ACC112 (cell line): ENCODE results near the gene MARVELD1.
A peak's percentile ranks its signal among the peaks of the same experiment; 100 is the strongest.

Experiments
- H2AFZ ChIP-seq: fragments of 200-600 bp; sonication (generic); one replicate; pipeline ENCODE4 v1.6.0; 2017; ENCODE audit warnings: antibody characterized with exemption, low read length; ENCODE audit not compliant: unreplicated experiment
- H3K27ac ChIP-seq: fragments of 200-600 bp; sonication (generic); 2 replicates; pipeline ENCODE4 v1.5.1; 2014; ENCODE audit warnings: low read depth, mild to moderate bottlenecking, antibody characterized with exemption, low read length, moderate library complexity
- H3K27me3 ChIP-seq: fragments of 200-600 bp; sonication (generic); 2 replicates; pipeline ENCODE4 v1.6.1; 2014; ENCODE audit warnings: mild to moderate bottlenecking, antibody characterized with exemption, low read length, moderate library complexity, mixed read lengths; ENCODE audit not compliant: insufficient read depth
- H3K36me3 ChIP-seq: fragments of 200-600 bp; sonication (generic); 2 replicates; pipeline ENCODE4 v1.6.1; 2016; ENCODE audit warnings: mild to moderate bottlenecking, antibody characterized with exemption, low read length, moderate library complexity, mixed read lengths; ENCODE audit not compliant: insufficient read depth
- H3K4me1 ChIP-seq: fragments of 200-600 bp; sonication (generic); one replicate; pipeline ENCODE4 v1.6.1; 2016; ENCODE audit warnings: low read length, mixed read lengths; ENCODE audit not compliant: insufficient read depth, unreplicated experiment, control insufficient read depth
- H3K4me3 ChIP-seq: fragments of 200-600 bp; sonication (generic); 2 replicates; pipeline ENCODE4 v1.5.1; 2014; ENCODE audit warnings: mild to moderate bottlenecking, low read depth, low read length
- H3K79me2 ChIP-seq: fragments of 200-600 bp; sonication (generic); one replicate; pipeline ENCODE4 v1.6.0; 2016; ENCODE audit warnings: low read length; ENCODE audit not compliant: control insufficient read depth, unreplicated experiment, insufficient read depth

Gene MARVELD1

DNA sequence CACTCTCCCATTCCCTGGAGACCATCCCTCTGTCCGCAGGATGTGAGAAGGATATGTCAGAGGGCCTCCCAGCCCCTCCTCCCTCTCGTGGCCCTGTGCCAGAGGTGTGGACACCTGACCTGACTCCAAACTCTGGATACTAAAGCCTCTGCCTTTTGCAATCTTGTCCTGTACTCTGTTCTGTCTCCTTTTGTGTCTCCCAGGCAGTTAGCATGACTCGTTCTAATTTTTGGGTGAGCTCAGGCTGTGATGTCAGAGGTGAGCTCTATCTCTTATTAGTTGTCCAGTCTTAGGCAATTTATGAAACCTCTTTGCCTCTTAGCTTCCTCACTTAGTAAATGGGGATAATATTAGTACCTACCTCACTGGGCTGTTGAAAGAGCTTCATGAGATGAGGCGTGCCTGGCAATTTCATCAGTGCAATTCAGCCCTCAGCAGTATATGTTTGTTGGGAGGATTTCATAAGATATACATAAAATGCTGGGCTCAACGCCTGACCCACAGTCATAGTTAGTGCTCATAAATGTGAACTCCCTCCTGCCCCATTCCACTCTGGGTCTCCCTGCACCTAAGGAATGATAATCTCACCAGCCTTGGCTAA is 10.9 kb downstream of the MARVELD1 start:
- Histone ChIP-seq H3K27me3 (no peaks in the 10 kb centered on the region), H3K27ac (peak overlapping the region; percentile 23; the same call in 1 of the 2 replicates), H3K4me1 (peaks cover 12% of the 10 kb centered on the region), H2AFZ (no peak overlapping the region), H3K36me3 (no peaks in the 10 kb centered on the region), H3K4me3 (no peak overlapping the region), H3K79me2 (no peaks in the 10 kb centered on the region)

DNA sequence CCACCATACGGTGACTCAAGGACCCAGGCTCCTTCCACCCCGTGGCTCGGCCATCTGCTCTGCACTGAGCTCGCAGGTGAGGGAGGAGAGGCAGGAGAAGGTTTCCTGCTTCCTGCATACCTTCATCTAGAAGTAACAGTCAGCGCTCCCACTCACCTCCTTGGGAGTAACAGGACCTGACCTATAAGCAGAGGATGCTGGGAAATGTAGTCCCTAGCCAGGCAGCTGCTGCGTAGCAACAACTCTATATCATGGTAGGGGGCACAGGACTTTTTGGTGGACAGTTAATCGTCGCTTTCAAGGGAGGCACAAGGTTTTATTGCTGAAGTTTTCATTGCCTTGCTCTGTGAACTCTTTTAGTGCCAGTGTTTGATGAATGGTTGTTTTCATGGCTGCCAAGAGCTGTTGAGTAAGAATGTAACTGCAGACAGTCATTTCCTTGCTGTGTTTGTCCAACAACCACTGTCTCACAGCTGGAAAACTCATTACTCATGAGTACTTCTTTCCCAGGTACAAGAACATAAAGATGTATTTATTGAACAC is 13.2 kb downstream of the MARVELD1 start:
- Histone ChIP-seq H3K27ac (peak overlapping the region; percentile 56; the same call in 1 of the 2 replicates), H2AFZ (no peak overlapping the region), H3K4me3 (peak overlapping the region; percentile 39; the same call in 1 of the 2 replicates), H3K4me1 (peaks cover 12% of the 10 kb centered on the region), H3K27me3 (no peaks in the 10 kb centered on the region), H3K79me2 (no peaks in the 10 kb centered on the region), H3K36me3 (no peaks in the 10 kb centered on the region)

DNA sequence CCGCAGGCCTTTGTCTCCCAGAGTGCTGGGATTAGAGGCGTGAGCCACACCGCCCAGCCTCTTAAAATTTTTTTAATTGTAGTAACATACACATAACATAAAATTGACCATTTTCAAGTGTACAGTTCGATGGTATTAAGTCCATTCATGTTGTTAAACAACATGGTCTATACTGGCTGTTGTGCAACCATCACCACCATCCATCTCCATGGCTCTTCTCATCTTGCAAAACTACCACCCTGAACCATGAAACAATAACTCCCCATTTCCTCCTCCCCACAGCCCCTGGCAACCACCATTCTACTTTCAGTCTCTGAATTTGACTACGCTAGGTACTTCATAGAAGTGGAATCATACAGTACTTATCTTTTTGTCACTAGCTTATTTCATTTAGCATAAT is 15.5 kb downstream of the MARVELD1 start:
- Histone ChIP-seq H3K27ac (no peak overlapping the region), H2AFZ (no peak overlapping the region), H3K36me3 (no peaks in the 10 kb centered on the region), H3K4me1 (peaks cover 12% of the 10 kb centered on the region), H3K27me3 (no peaks in the 10 kb centered on the region), H3K4me3 (no peak overlapping the region), H3K79me2 (no peaks in the 10 kb centered on the region)

DNA sequence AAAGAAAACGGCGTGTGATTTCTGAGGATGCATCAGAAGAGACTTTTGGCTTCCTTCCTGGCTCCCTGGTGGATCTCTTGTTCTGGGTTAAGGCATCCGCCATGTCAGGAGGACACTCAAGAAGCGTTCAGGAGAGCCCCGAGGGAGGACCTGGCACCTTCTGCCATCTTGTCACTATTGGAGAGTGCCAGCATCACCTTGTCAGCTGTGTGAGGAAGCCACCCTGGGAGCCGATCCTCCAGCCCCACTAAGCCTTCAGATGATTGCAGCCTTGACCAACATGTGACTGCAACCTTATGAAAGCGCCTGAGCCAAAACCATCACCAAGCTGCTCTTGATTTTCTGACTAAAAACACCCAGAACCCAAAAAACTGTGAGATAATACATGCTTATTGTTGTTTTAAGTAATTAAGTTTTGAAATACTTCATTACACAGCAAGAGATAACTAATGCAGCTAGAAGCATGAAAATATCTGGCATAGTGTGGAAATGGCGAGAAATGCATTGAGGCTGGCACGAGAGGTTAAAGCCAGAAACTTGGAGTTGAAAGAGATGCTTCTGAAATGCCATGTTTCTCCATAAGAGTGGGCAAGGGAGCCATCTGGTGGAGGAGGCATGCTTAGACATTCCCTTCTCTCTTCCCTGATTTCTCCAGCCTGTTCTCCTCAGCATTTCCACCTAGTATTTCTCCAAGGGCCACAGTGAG is 18.0 kb downstream of the MARVELD1 start:
- Histone ChIP-seq H2AFZ (no peak overlapping the region), H3K4me1 (peaks cover 11% of the 10 kb centered on the region), H3K27ac (no peak overlapping the region), H3K36me3 (no peaks in the 10 kb centered on the region), H3K79me2 (no peaks in the 10 kb centered on the region), H3K27me3 (no peaks in the 10 kb centered on the region), H3K4me3 (no peak overlapping the region)

DNA sequence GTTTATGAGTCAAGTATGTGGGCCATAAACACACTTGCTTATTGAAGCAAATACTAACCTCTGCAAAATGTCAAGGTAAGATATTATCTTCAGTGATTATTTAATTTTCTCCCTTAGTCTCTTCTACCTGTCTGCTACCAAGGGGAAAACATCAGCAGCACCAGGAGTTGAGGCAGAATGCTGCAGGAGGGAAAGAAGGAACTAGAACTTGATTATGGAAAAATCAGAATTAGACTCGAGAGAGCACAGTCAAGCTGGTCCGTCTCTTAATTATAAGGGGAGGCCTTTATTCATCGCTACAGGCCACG is 18.5 kb downstream of the MARVELD1 start:
- Histone ChIP-seq H3K27ac (no peak overlapping the region), H3K36me3 (no peaks in the 10 kb centered on the region), H2AFZ (no peak overlapping the region), H3K4me1 (peaks cover 8% of the 10 kb centered on the region), H3K79me2 (no peaks in the 10 kb centered on the region), H3K27me3 (no peaks in the 10 kb centered on the region), H3K4me3 (no peak overlapping the region)

DNA sequence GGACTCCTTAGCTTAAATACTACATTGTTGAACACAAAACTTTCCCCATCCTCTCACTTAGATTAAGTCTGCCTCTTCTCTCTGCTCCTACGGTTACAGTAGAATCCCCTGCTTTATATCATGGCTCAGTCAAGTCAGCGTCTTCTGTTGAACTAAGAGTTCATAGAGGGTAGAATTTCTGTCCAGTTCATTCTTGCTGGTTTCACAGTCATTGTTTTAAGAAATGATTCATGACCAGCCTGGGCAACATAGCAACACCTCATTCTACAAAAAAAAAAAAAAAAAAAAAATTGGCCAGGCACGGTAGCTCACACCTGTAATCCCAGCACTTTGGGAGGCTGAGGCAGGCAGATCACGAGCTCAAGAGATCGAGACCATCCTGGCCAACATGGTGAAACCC is 19.7 kb downstream of the MARVELD1 start:
- H3K4me1 ChIP-seq = peaks cover 11% of the 10 kb centered on the region
- no peaks in the 10 kb centered on the region for H3K27me3 ChIP-seq
- H3K36me3 ChIP-seq = no peaks in the 10 kb centered on the region
- H2AFZ ChIP-seq = no peak overlapping the region
- peaks cover 11% of the 10 kb centered on the region for H3K79me2 ChIP-seq
- no peak overlapping the region for H3K4me3 ChIP-seq
- H3K27ac ChIP-seq = no peak overlapping the region

DNA sequence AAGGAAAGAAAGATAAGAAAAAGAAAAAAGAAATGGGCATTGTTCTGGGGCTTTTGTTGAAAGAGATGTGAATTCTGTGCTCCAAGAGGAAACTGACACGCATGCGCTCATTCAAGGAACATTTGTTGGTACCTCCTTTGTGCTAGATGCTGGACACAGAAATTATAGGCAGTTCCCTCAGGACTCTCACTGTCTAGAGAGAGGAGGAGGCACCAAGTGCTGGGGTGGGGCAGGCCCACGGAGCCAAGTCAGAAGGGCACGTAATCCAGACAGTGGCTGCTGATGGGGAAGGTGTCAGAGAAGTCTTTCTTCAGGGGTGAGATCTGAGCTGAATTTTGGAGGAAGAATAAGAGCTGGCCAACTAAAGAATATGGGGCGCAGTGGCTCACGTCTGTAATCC is 20.5 kb downstream of the MARVELD1 start:
- H3K27me3 ChIP-seq = no peaks in the 10 kb centered on the region
- no peak overlapping the region for H3K4me3 ChIP-seq
- no peak overlapping the region for H2AFZ ChIP-seq
- peaks cover 19% of the 10 kb centered on the region for H3K79me2 ChIP-seq
- no peak overlapping the region for H3K27ac ChIP-seq
- peaks cover 15% of the 10 kb centered on the region for H3K4me1 ChIP-seq
- H3K36me3 ChIP-seq = no peaks in the 10 kb centered on the region

DNA sequence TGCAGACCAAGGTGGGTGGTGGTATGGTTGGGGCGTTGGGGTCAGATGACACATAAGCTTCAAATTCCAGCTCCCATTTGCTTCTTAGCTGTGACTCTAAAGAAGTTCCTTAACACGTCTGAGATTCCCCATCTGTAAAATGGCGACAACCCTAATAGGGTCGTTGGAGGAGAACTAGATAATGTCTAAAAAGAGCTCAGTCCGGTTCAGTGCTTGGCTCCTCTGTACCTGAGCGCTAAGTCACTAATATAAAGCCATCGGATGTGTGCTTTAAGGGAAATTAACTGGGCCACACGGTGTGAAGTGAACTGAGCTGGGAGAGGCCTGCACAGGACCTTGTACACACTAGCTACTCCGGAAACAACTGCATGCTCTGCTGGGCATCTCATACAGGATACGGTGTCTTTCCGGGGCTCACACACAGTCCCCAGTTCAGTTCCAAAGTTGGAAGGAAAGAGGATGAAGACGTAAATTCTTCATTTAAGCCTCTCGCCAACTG is 22.9 kb downstream of the MARVELD1 start:
- Histone ChIP-seq H3K27ac (0 out of 2 replicates have a peak overlapping the region, but pooled peaks have one; percentile 10), H3K36me3 (peaks cover 3% of the 10 kb centered on the region; the same call in 1 of the 2 replicates), H2AFZ (peak overlapping the region; percentile 74), H3K4me1 (peaks cover 15% of the 10 kb centered on the region), H3K4me3 (peak overlapping the region; percentile 91), H3K27me3 (no peaks in the 10 kb centered on the region), H3K79me2 (peaks cover 36% of the 10 kb centered on the region)

DNA sequence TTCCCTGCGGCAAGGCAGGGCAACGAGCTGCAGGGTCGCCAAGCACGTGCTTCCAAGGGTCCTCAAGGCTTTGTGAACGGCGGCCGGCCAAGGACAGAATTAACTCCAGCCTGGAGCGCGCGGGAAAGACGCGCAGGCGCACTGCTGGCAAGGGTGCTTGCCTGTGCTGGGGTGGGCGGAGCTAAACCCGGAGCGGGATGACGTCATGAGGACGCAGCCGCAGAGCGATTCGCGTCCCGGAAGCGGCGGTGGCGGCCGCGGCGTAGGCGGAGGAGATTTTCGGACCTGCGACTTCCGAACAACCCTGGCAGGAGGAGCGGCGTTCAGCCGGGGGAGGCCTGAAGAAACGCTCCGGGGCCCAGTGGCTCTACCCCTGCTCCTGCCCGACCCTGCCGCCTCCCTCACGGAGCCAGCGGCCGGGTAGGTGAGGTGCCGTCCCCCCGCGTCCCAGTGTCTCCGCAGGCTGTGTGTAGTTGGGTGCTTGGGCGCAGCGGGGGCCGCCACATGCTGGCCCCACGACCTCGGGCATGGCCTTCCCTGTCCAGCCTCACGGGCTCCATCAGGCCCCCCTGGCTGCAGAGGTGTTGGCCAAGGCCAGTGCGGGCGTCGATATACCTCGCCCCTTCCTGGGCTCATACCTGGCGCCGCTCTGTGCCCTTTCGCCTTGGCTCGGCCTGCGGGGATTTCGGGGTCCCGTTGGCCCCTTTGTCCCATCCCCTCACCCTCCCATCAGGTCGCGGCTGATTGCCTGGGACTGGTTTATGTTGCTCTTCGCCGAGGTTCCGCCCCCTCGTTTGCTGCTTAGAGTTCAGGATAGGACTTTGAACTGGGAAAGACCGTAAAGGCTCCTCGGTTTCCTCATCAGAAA is 23.6 kb downstream of the MARVELD1 start, which contains the start of gene ZFYVE27:
Gene ZFYVE27, plus strand, starts transcription at position 227 of the 868 bp plus-strand sequence. CDS start 1,350 bp downstream, outside the sequence.
- H3K27me3 ChIP-seq = no peaks in the 10 kb centered on the region
- H2AFZ ChIP-seq = peak within 1 kb of the TSS; percentile 84
- peak within 1 kb of the TSS; percentile 91 for H3K4me3 ChIP-seq
- H3K4me1 ChIP-seq = peaks cover 15% of the 10 kb centered on the region
- H3K79me2 ChIP-seq = peaks cover 37% of the 10 kb centered on the region
- peak within 1 kb of the TSS; percentile 67 for H3K27ac ChIP-seq
- H3K36me3 ChIP-seq = peaks cover 3% of the 10 kb centered on the region; the same call in 1 of the 2 replicates

DNA sequence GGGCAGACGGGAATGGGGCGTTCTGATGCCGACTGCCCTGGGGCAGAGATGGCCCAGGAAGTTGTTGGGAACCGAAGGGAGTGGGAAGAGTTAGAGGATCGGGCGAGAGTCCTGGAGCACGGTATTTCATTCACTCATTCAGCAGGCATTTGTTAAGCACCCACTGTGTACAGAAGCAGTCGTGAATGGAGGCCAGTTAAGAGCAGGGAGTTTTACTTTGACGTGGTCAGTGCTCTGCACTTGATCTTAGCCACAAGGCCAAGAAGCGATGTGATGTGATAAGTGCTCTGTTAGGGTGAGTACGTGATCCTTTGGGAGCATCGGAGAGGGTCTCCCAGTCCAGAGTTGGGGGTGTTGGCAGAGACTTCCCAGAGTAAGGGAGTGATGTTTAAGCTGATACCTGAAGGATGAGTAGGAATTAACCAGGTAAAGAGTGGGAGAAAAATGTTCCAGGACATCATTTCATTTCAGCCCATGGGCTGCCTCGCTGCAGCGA is 24.3 kb downstream of the MARVELD1 start:
- Histone ChIP-seq H3K27ac (peak overlapping the region; percentile 67; the same call in 1 of the 2 replicates), H3K36me3 (peaks cover 3% of the 10 kb centered on the region; the same call in 1 of the 2 replicates), H3K4me1 (peaks cover 15% of the 10 kb centered on the region), H2AFZ (no peak overlapping the region), H3K4me3 (peak overlapping the region; percentile 91), H3K79me2 (peaks cover 40% of the 10 kb centered on the region), H3K27me3 (no peaks in the 10 kb centered on the region)
